ENCODE data around the gene SLC25A6.

DNA sequence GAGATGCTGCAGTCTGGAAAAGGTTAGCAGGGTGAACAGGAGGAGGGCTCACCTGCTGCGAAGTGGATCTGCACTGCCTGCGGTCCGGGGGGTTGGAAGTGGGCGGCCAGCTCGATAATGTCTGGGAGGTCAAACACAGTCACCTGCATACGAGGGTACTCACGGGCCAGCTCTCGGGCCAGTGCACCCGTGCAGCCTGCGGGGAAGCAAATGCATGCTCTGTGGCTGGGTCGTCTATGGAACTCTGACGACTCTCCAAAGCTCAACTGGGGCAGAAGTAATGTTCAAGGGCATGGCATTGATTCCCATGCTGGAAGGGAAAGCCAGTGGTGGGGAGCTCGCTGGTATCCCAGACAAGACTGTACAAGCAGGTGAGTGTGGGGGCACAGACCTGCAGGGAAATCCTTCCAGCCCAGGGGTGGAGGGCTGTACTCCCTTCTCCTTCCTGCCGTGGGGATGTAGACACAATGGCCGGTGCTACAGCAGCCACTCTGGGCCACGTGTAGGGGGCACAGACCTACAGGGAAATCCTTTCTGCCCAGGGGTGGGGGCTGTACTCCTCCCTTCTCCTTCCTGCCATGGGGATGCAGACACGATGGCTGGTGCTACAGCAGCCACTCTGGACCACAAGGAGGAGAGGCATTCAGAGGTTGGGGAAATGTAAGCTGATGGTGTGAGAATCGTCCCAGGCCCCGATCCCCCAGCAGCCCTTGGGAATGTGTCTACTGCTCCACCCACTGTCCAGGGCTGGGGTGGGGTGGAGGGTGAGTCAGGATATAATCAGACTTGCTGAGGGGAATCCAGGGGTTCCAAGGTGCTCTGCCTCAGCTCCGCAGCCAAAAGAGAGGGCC lies 26.2 kb upstream of the SLC25A6 start:
- TF ChIP-seq, protein P1, sequence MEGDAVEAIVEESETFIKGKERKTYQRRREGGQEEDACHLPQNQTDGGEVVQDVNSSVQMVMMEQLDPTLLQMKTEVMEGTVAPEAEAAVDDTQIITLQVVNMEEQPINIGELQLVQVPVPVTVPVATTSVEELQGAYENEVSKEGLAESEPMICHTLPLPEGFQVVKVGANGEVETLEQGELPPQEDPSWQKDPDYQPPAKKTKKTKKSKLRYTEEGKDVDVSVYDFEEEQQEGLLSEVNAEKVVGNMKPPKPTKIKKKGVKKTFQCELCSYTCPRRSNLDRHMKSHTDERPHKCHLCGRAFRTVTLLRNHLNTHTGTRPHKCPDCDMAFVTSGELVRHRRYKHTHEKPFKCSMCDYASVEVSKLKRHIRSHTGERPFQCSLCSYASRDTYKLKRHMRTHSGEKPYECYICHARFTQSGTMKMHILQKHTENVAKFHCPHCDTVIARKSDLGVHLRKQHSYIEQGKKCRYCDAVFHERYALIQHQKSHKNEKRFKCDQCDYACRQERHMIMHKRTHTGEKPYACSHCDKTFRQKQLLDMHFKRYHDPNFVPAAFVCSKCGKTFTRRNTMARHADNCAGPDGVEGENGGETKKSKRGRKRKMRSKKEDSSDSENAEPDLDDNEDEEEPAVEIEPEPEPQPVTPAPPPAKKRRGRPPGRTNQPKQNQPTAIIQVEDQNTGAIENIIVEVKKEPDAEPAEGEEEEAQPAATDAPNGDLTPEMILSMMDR (conservative IDR thresholded peaks at IDR 0.05) = no peak
- TF ChIP-seq ZFX (IDR thresholded peaks at IDR 0.05) = no peak
